HG02885 (cell line): ENCODE data around the gene SETD1B.
"Not testable (repeated sequence)": the region's sequence is repeated elsewhere in the genome, so short reads cannot be mapped to it uniquely, and the experiment has no call there.

Source experiments
- ATAC-seq: cut with Tn5 transposase; IDR thresholded peaks from one replicate; pipeline ENCODE4 v1.9.1; 2021; ENCODE audit warnings: mild to moderate bottlenecking; ENCODE audit not compliant: unreplicated experiment, poor library complexity

SETD1B gene

GRCh38 chr12:121845701-121846100 is 41.9 kb downstream of the SETD1B start:
- ATAC-seq, result no peak

- no peak for ATAC-seq
These were observed 45.4 kb downstream of the SETD1B start for GRCh38 chr12:121849211-121849610.

DNA sequence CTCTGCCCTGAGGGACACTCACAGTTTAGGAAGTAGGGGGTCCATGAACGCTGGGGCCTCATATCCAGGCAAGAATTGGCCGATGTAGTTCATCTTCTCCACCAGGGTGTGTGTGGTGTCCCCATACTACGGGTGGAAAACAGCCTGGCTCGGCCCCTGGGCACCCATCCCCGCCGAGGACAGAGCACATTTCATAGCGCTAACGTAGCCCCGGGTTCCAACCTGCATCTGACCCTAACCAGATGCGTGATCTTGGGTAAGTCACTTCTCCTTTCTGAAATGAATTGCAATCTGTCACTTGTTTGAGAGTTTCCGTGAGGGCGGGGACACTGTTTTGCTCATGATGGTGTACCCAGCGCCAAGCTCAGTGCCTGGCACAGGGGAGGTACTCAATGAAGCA is 45.9 kb downstream of the SETD1B start:
- no peak for ATAC-seq

- ATAC-seq, result not testable (repeated sequence)
These were observed 48.6 kb downstream of the SETD1B start for GRCh38 chr12:121852392-121852791.

- ATAC-seq, result no peak
These were observed 53.8 kb downstream of the SETD1B start for GRCh38 chr12:121857322-121858246.

- ATAC-seq, result no peak
These were observed 54.5 kb downstream of the SETD1B start for GRCh38 chr12:121858318-121858661.

DNA sequence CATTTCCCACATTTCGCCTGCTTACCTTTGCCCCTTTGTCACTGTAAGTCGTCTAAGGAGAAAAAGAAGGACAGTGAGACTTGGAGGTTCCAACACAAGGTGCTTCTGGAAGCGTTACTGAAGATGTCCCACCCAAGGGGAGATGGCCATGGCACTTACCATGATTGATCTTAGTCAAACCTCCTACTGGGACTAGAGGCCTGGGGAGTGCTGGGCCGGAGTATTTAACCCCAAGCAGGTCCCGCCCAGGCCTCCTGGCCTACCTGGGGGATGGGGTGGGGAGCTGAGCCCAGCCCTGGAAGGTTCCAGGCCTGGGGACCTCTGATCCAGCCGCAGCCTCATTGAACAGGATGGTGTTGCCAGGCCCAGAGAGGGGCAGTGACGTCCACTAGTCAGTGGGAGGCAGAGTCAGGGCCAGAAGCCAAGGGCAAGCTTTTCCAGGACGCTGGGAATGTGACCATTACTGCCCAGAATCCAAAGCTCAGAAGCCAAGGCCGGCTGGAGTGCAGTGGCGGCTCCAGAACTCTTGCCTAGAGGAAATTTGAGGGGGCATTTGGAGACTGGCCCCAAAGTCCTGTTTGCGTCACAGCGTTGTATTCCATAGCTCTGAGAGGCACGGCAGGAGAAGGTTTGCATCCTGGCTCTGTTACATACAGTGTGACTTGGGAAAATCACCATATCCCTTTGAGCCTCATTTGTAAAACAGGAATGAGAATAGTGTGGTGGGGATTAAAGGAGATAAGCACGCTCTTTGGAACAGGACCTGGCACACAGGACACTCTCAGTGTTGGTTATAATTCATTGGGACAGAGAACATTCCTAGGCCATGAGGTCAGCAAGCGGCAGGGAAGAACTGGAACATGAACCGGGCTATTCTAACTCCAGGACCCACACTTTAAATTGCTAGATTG is 55.1 kb downstream of the SETD1B start, which contains the start of gene HPD:
HPD (minus strand) TSS at position 198 of the 911 bp plus-strand sequence; CDS start at position 162, 36 bp downstream.
- ATAC-seq, result no peak

- ATAC-seq, result no peak
These were observed 56.4 kb downstream of the SETD1B start for GRCh38 chr12:121860257-121860656.

GRCh38 chr12:121860699-121861098 is 56.9 kb downstream of the SETD1B start:
- ATAC-seq, result not testable (repeated sequence)

DNA sequence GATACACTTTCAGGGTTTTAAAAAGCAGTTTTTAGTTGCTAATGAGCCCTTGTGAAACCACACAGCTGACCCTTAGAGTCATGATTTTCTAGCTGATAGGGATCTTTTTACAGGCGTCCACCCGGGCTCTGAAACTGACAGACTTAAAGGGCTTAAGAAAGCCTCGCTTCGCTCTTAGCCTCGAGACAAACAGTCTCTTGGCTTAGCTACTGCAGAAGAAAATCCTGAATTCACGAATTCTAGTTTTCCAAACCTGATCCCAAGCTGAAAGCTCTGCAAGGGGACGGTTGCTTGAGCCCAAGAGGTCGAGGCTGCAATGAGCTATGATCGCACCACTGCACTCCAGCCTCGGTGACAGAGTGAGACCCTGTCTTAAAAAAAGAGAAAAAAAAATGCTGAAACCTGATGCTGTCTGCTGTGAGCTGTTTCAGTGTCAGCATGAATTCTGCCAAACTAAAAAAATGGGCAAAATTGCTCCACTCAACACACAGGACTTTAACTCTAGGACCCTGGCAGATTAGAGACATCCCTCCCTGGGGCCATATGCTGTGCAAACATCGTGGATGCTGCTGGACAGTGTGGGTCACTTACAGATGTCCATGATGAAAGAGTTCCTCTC is 57.9 kb downstream of the SETD1B start:
- no peak for ATAC-seq

DNA sequence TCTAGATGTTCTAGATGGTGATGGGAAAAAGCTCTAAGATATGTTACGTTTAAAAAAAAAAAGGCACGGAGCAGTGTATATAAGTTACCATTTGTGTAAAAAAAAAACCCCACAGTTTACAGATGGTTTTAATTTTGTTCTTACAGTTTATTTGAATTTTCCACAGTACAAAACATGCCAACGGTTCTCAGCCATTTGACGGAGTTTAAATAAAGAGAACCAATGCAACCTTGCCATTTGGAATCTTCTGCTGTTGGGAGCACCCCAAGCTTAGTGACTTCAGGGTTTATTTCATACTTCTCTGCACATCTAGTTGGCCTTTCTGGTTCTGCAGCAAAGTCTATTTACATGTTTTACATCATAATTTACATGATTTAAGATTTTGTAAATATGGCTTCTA is 62.5 kb downstream of the SETD1B start:
- ATAC-seq, result no peak

DNA sequence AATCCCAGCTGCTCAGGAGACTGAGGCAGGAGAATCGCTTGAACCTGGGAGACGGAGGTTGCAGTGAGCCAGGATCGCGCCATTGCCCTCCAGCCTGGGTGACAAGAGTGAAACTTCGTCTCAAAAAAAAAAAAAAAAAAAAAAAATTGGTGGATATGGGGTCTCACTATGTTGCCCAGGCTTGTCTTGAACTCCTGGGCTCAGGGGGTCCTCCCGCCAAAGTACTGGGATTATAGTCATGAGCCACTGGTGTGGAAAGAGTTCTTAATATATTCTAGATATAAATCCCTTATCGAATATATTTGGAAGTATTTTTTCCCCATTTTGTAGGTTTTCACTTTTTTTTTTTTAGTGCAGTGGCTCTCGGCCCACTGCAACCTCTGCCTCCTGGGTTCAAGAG is 65.4 kb downstream of the SETD1B start:
- ATAC-seq, result not testable (repeated sequence)

DNA sequence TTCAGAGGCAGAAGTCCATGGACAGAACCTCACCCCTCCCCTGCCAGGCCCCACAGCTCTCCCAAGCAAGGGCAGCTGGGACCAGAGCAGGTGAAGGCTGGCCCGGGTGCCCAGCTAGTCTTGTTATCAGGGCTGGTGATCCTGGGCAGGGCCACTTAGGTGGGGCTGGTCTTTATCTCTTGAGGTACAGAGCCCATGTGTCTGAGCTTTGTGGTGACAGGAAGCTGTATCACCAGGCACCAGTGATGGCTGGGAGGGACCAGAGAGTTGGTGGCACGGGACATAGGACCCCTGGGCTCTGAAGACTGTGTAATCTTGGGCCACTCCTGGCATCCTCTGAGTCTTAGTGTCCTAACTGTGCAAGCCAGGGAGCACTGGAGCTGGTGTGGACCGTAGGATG is 67.7 kb downstream of the SETD1B start:
- ATAC-seq, result no peak

DNA sequence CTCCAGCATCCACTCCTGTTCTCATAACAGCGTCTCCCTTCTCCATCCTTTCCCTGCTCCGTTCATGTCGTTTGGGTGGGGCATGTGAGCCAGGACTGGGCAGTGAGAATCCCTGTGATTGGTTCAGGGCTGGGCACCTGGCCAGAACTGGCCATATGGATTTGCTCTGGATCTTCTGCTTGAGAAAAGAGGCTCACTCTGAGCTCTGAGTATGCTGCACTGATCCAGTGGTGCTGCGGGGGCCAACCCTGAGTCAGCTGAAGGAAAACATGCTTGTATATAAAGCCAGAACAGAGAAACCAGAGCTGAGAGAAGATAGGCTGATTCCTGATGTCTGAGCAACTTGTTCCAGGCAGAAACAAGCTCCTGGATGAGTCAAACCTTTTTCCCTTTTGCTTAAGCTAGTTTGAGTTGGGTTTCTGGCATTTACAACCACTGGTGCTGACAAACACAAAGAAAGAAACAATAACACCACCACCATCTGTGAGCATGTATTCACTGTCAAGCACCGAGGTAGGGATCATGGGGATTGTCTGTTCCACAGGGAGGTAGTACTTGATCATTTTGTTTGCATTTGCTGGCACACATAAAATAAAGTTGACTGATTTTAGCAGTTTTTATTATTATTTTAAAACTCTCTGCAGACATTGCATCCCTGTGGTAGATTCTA is 68.9 kb downstream of the SETD1B start:
- no peak for ATAC-seq

- no peak for ATAC-seq
These were observed 69.4 kb downstream of the SETD1B start for GRCh38 chr12:121873216-121873569.

- no peak for ATAC-seq
These were observed 70.3 kb downstream of the SETD1B start for GRCh38 chr12:121874071-121874470.

- ATAC-seq, result no peak
These were observed 71.8 kb downstream of the SETD1B start for GRCh38 chr12:121875582-121875981.

DNA sequence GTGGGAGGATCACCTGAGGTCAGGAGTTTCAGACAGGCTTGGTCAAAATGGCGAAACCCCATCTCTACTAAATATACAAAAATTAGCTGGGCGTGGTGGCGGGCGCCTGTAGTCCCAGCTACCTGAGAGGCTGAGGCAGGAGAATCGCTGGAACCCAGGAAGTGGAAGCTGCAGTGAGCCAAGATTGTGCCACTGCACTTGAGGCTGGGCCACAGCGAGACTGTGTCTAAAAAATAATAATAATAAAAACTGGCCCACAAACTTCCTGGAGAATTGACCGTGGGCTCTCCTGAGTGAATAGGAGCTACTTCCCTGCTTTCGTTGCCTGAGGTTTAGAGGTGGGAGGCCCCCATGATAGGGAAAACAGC is 72.3 kb downstream of the SETD1B start:
- ATAC-seq, result not testable (repeated sequence)
